ENCODE measurements around the gene TSHZ1. TPM values are rescaled to one million over a fixed set of nuclear protein-coding genes. Genes with fewer than 3 reads are reported as not detected.

TSHZ1 gene
- total RNA-seq, 1 experiment from 2014 or later = 7.4 TPM

DNA sequence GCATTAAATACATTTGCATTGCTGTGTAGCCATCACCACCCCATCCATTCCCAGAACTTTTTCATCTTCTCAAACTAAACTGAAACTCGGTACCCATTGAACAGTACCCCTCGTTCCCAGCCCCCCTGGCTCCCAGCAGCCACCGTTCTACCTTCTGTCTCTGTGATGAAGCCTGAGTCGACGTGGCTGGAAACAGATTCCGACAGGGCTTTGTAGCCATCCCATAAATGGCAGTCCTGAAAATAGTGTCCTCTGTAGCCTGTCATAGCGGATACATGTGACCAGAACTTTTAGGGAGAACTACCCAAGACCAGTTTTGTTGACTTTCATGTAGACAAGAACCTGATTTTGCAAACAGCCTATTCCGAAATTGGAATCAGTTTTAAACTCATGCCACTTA is 59.1 kb downstream of the TSHZ1 start:
- H3K27ac ChIP-seq = no peak overlapping the region
- no peak overlapping the region for H3K4me3 ChIP-seq
- CTCF ChIA-PET = no interaction called here
- BruUV-seq (replicated peaks) = no TSS peak
- H3K9me2 ChIP-seq (ENCODE audit: insufficient read depth) = no peaks in the 10 kb centered on the region
- no peak overlapping the region for H2AFZ ChIP-seq
- no peaks in the 10 kb centered on the region for H3K9me3 ChIP-seq (ENCODE audit: insufficient read depth, low read depth)
- no peaks in the 10 kb centered on the region for H3F3A ChIP-seq (ENCODE audit: insufficient read depth, low read depth)
- H3K4me1 ChIP-seq (replicated peaks; ENCODE audit: insufficient read depth) = no peaks in the 10 kb centered on the region
- H3K4me2 ChIP-seq = no peak overlapping the region
- no peak for TF ChIP-seq EZH2 (IDR thresholded peaks at IDR 0.05; ENCODE audit: low read depth)
- TF ChIP-seq, protein P1, sequence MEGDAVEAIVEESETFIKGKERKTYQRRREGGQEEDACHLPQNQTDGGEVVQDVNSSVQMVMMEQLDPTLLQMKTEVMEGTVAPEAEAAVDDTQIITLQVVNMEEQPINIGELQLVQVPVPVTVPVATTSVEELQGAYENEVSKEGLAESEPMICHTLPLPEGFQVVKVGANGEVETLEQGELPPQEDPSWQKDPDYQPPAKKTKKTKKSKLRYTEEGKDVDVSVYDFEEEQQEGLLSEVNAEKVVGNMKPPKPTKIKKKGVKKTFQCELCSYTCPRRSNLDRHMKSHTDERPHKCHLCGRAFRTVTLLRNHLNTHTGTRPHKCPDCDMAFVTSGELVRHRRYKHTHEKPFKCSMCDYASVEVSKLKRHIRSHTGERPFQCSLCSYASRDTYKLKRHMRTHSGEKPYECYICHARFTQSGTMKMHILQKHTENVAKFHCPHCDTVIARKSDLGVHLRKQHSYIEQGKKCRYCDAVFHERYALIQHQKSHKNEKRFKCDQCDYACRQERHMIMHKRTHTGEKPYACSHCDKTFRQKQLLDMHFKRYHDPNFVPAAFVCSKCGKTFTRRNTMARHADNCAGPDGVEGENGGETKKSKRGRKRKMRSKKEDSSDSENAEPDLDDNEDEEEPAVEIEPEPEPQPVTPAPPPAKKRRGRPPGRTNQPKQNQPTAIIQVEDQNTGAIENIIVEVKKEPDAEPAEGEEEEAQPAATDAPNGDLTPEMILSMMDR (conservative IDR thresholded peaks at IDR 0.05) = no peak
- no peaks in the 10 kb centered on the region for H4K20me1 ChIP-seq (ENCODE audit: insufficient read depth)
- DNase-seq = no peak
- H3K36me3 ChIP-seq (ENCODE audit: low read depth) = no peaks in the 10 kb centered on the region
- POLR2A ChIA-PET (ENCODE audit: unreplicated experiment) = no interaction called here
- intact Hi-C loops (cut with micrococcal nuclease; ENCODE audit: unreplicated experiment) = no loop called here
- no peaks in the 10 kb centered on the region for H3K27me3 ChIP-seq (ENCODE audit: insufficient read depth, low read depth)
- H3K79me2 ChIP-seq (ENCODE audit: low read depth) = no peaks in the 10 kb centered on the region

DNA sequence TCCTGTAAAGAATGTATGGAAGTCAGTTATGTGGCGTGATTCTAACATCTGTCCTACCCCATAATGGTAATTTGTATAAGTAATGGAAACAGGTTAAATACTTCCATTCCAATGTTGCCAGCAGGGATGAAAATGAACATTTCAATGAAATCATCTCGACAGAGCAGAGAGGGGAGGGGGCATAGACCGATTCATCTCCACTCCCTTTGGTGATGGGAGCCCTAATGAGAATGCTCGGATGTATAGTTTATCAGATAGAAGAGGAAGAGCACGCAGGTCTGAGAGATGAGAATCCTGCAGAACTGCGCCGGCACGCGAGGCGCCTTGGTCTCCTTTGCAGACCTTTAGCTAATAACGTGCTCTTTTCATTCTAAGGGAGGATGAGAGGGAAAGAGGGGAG is 61.4 kb downstream of the TSHZ1 start:
- Histone ChIP-seq H3K4me1 (replicated peaks; ENCODE audit: insufficient read depth) (no peaks in the 10 kb centered on the region), H3K27ac (no peak overlapping the region), H2AFZ (no peak overlapping the region), H3K27me3 (ENCODE audit: insufficient read depth, low read depth) (no peaks in the 10 kb centered on the region), H3K9me3 (ENCODE audit: insufficient read depth, low read depth) (no peaks in the 10 kb centered on the region), H3K79me2 (ENCODE audit: low read depth) (no peaks in the 10 kb centered on the region), H4K20me1 (ENCODE audit: insufficient read depth) (no peaks in the 10 kb centered on the region), H3K4me2 (no peak overlapping the region), H3K9me2 (ENCODE audit: insufficient read depth) (no peaks in the 10 kb centered on the region), H3K36me3 (ENCODE audit: low read depth) (no peaks in the 10 kb centered on the region), H3F3A (ENCODE audit: insufficient read depth, low read depth) (no peaks in the 10 kb centered on the region), H3K4me3 (no peak overlapping the region)
- POLR2A ChIA-PET (ENCODE audit: unreplicated experiment) = no interaction called here
- intact Hi-C loops (cut with micrococcal nuclease; ENCODE audit: unreplicated experiment) = no loop called here
- no peak for TF ChIP-seq EZH2 (IDR thresholded peaks at IDR 0.05; ENCODE audit: low read depth)
- TF ChIP-seq, protein P1 (conservative IDR thresholded peaks at IDR 0.05) = no peak
- no TSS peak for BruUV-seq (replicated peaks)
- CTCF ChIA-PET = no interaction called here
- DNase-seq = no peak

DNA sequence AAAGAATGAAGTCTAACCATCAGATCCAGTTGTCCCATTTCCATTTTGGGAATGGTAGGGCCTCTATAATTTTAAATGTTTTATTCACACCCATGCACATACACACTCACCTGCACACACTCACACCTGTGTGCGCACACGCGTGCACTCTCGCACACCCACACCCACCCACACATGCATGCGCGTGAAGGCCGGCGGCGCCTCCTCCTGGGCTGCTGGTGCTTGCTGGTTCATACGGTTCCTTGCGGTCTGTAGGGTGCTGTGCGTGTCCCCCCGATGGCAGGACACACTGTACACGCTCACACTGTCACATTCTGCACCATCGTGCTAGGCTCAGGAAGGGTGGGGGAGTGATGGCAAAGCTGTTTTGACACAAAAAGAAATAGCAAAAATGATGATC is 63.2 kb downstream of the TSHZ1 start:
- no peaks in the 10 kb centered on the region for H3K79me2 ChIP-seq (ENCODE audit: low read depth)

More for the DNA sequence above, 63.2 kb downstream of the TSHZ1 start:
- DNase-seq = no peak
- POLR2A ChIA-PET (ENCODE audit: unreplicated experiment) = no interaction called here
- H3K4me3 ChIP-seq = no peak overlapping the region
- no peaks in the 10 kb centered on the region for H3K4me1 ChIP-seq (replicated peaks; ENCODE audit: insufficient read depth)
- no peaks in the 10 kb centered on the region for H3K9me2 ChIP-seq (ENCODE audit: insufficient read depth)
- H2AFZ ChIP-seq = no peak overlapping the region
- CTCF ChIA-PET = no interaction called here
- H3K36me3 ChIP-seq (ENCODE audit: low read depth) = no peaks in the 10 kb centered on the region
- no TSS peak for BruUV-seq (replicated peaks)
- H3K9me3 ChIP-seq (ENCODE audit: insufficient read depth, low read depth) = no peaks in the 10 kb centered on the region
- H3K27ac ChIP-seq = no peak overlapping the region
- H3K27me3 ChIP-seq (ENCODE audit: insufficient read depth, low read depth) = no peaks in the 10 kb centered on the region
- H3K4me2 ChIP-seq = no peak overlapping the region
- intact Hi-C loops (cut with micrococcal nuclease; ENCODE audit: unreplicated experiment) = no loop called here
- TF ChIP-seq EZH2 (IDR thresholded peaks at IDR 0.05; ENCODE audit: low read depth) = no peak
- TF ChIP-seq, protein P1 (conservative IDR thresholded peaks at IDR 0.05) = no peak
- H4K20me1 ChIP-seq (ENCODE audit: insufficient read depth) = no peaks in the 10 kb centered on the region
- no peaks in the 10 kb centered on the region for H3F3A ChIP-seq (ENCODE audit: insufficient read depth, low read depth)

Measured in PC-9 (cell line).